T1000 (cell line): ENCODE data around the gene PTGES3L.
"Not testable (repeated sequence)": the region's sequence is repeated elsewhere in the genome, so short reads cannot be mapped to it uniquely, and the experiment has no call there.

Experiments used
- DNase-seq: peaks from one replicate; lab custom pipeline; 2025; ENCODE audit warnings: mixed read lengths; lab: John Stamatoyannopoulos, UW

The PTGES3L gene

GRCh38 chr17:42919522-42920077, 60.3 kb downstream of the PTGES3L start:
- DNase-seq: not testable (repeated sequence)

DNA sequence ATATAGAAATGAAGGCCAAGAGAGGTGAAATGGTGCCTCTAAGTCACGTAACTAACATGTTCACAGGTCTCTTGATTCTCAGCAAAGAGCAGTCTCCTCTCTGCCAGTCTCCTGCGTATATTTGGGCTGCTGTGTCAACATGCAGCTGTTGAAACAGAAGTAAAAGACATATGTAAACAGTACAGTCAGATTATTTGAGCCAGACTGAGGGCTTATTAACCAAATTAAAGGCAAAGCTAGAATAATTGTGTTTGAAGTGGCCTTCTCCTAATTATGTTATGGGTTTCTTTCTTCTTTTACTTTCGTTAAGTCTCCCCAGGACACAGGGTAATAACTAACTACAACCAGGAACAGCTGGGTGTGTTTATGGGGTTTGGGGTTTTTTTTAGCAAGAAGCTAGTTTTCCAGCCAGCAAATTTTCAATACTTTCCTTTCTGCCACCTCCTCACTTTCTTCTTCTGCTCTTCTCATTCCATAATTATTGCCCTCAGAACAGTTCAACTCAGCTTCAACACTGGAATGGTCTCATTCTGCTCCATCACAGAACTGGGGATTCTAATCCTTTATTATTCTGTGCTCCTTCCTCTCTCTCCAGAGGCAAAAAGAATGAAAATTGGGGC, 60.9 kb downstream of the PTGES3L start:
- no peak for DNase-seq
